Measurements from ENCODE around the gene STK25. TPM values are rescaled to one million over a fixed set of nuclear protein-coding genes. Genes with fewer than 3 reads are reported as not detected.
A peak's percentile ranks its signal among the peaks of the same experiment; 100 is the strongest.
"Not testable (repeated sequence)": the region's sequence is repeated elsewhere in the genome, so short reads cannot be mapped to it uniquely, and the experiment has no call there.

Gene STK25
- total RNA-seq, 1 experiment from 2014 or later, result 79.5 TPM

DNA sequence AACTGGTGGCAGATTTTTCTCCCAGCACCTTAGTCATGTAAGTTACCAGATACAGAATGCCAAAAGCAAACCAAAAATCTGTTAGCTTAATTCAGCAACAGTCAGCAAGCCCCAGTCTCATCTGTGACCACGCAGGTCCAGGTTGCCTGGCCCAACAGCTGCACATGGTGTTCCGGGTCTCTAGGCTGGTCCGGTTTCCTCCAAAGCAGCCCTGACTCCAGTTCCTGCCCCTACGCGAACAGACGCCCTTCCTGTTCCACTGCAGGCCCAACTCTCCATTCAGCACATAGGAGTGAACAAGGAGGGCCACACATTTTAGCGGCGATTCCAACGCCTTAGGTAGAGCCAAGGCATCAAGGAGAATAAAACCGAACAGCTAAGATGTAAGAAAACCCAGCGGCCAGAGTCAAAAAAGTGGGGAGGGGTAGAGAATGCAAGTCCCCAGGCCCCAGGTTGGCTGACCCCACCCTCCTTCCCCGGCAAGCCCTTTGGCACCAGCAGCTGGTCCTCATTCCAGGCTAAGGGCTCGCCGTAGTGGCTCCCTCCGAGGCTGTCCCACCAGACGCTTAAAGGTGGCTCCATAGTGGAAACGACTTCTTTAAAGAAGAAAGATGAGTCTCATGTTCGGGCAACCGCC is 1.5 kb downstream of the STK25 start:
- Histone ChIP-seq H3K4me2 (ENCODE audit: low read depth, low read length, poor library complexity, severe bottlenecking) (peak overlapping the region; percentile 99), H3K4me1 (ENCODE audit: low read length) (peaks cover 11% of the 10 kb centered on the region), H3K27ac (ENCODE audit: low read length) (no peak overlapping the region), H3K9me2 (replicated peaks; ENCODE audit: insufficient read depth, low read length) (no peaks in the 10 kb centered on the region), H4K20me1 (ENCODE audit: insufficient read depth, low read depth, low read length) (no peaks in the 10 kb centered on the region), H3K4me3 (ENCODE audit: low read length) (peak overlapping the region; percentile 99), H2AFZ (ENCODE audit: low read length) (no peak overlapping the region), H3K36me3 (ENCODE audit: insufficient read depth, low read length) (no peaks in the 10 kb centered on the region), H3K9me3 (ENCODE audit: low read length) (no peaks in the 10 kb centered on the region), H3K9ac (ENCODE audit: low read length) (peak overlapping the region; percentile 95), H3K79me2 (ENCODE audit: low read length) (peaks cover 43% of the 10 kb centered on the region), H3K27me3 (ENCODE audit: low read length) (no peaks in the 10 kb centered on the region)
- DNase-seq, result no peak

DNA sequence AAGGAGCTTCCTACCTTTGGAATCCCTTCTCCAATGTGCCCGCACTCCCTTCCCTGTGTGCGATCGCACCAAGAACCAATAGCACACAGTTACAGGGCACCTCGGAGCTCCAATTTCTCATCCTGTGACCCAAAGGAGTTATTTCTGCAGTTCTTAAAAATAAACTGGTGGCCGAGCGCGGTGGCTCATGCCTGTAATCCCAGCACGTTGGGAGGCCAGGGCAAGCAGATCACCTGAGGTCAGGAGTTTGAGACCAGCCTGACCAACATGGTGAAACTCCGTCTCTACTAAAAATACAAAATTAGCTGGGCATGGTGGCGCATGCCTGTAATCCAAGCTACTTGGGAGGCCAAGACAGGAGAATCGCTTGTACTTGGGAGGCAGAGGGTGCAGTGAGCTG is 2.1 kb downstream of the STK25 start:
- peaks cover 11% of the 10 kb centered on the region for H3K4me1 ChIP-seq (ENCODE audit: low read length)
- not testable (repeated sequence) for H4K20me1 ChIP-seq (ENCODE audit: insufficient read depth, low read depth, low read length); H3K9me2 ChIP-seq (replicated peaks; ENCODE audit: insufficient read depth, low read length); H3K9me3 ChIP-seq (ENCODE audit: low read length); H3K9ac ChIP-seq (ENCODE audit: low read length); H3K27me3 ChIP-seq (ENCODE audit: low read length); H3K27ac ChIP-seq (ENCODE audit: low read length); H3K36me3 ChIP-seq (ENCODE audit: insufficient read depth, low read length); H2AFZ ChIP-seq (ENCODE audit: low read length); H3K4me3 ChIP-seq (ENCODE audit: low read length); DNase-seq
- H3K79me2 ChIP-seq (ENCODE audit: low read length), result peaks cover 43% of the 10 kb centered on the region
- H3K4me2 ChIP-seq (ENCODE audit: low read depth, low read length, poor library complexity, severe bottlenecking), result peak overlapping the region; percentile 99

DNA sequence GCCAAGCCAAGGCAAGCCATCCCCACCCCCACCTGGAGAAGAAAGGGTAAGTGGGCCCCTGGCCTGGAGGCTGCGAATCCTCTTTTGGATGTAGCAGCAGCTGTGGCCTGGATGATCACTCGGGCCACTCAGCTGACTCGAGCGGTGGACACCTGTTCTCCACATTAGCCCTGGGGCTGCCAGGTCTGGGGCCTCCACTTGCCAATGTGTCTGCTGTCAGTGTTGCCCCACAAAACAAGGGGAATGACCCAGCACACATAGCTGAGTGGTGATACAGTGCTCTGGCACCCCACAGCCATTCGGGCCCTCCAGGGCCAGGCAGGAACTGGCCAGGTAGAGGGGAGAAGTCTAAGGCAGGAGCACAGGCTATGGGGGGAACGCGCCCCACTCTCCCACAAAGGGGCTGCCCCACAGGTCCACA is 2.6 kb downstream of the STK25 start:
- Histone ChIP-seq H3K79me2 (ENCODE audit: low read length) (peaks cover 45% of the 10 kb centered on the region), H3K4me3 (ENCODE audit: low read length) (no peak overlapping the region), H3K27me3 (ENCODE audit: low read length) (no peaks in the 10 kb centered on the region), H3K4me2 (ENCODE audit: low read depth, low read length, poor library complexity, severe bottlenecking) (no peak overlapping the region), H3K9ac (ENCODE audit: low read length) (no peak overlapping the region), H3K9me2 (replicated peaks; ENCODE audit: insufficient read depth, low read length) (no peaks in the 10 kb centered on the region), H3K9me3 (ENCODE audit: low read length) (no peaks in the 10 kb centered on the region), H3K4me1 (ENCODE audit: low read length) (peaks cover 11% of the 10 kb centered on the region), H2AFZ (ENCODE audit: low read length) (no peak overlapping the region), H3K36me3 (ENCODE audit: insufficient read depth, low read length) (no peaks in the 10 kb centered on the region), H4K20me1 (ENCODE audit: insufficient read depth, low read depth, low read length) (no peaks in the 10 kb centered on the region), H3K27ac (ENCODE audit: low read length) (no peak overlapping the region)
- DNase-seq, result no peak

DNA sequence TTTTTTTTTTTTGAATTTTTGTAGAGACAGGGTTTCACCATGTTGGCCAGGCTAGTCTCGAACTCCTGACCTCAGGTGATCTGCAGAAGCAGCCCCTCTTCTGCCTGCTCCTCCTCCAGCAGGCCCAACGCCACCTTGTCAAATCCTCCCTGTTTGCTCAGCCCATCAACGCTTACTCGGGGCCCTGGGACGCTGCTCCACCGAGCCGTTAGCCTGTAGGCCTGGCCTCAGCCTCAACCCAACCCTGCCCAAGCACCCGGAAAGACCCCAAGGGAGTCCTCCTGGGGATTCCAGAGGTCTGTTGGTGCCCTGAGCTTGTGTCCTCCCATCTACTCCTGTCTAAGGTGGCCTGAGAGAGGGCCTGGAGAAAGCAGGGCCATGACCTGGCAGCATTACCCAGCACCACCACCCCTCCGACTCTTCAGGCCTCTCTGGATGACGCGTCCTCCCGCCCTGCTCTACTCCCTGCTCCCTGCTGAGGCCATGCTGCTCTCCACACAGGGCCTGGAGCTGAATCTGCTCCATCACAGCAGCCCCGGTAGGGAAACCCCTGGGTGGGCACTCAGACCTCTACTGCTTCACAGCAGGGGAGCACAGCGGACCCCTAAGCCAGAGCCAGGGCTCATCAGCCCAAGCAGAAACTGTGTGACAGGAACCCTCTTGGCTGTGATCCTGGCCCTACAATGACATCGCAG is 3.2 kb downstream of the STK25 start:
- DNase-seq, result no peak
- Histone ChIP-seq H3K9ac (ENCODE audit: low read length) (no peak overlapping the region), H2AFZ (ENCODE audit: low read length) (no peak overlapping the region), H3K27ac (ENCODE audit: low read length) (no peak overlapping the region), H4K20me1 (ENCODE audit: insufficient read depth, low read depth, low read length) (no peaks in the 10 kb centered on the region), H3K4me1 (ENCODE audit: low read length) (peaks cover 11% of the 10 kb centered on the region), H3K9me3 (ENCODE audit: low read length) (no peaks in the 10 kb centered on the region), H3K4me3 (ENCODE audit: low read length) (no peak overlapping the region), H3K9me2 (replicated peaks; ENCODE audit: insufficient read depth, low read length) (no peaks in the 10 kb centered on the region), H3K4me2 (ENCODE audit: low read depth, low read length, poor library complexity, severe bottlenecking) (no peak overlapping the region), H3K79me2 (ENCODE audit: low read length) (peaks cover 47% of the 10 kb centered on the region), H3K27me3 (ENCODE audit: low read length) (no peaks in the 10 kb centered on the region), H3K36me3 (ENCODE audit: insufficient read depth, low read length) (no peaks in the 10 kb centered on the region)

DNA sequence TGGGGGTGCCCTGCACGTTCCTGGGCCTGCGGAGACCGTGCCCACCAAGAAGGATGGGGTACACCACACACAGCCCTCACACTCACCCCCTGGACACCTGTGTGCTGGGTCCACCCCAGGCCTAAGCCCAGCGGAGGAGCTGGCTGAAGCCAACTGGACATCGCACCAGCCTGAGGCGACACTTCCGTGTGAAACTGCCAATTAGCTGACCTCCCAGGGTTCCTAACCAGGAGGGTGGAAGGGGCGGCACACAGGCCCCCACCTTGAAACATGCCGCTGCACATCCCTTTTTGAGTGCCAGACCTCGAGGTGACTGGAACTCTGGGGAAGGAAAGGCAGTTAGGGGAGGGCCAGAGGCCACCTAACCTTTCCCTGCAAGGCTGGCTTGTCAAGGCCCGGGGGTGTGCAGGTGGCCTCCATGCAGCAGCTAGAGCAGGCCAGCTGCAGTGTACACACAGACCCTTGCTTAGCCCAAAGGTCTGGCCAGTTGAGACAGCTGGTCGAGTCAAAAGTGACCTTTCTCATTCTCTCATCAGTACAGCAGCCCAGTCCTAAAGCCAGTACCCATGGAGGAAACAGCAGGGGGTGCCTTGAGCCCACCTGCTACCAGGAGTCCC is 4.5 kb downstream of the STK25 start:
- H3K79me2 ChIP-seq (ENCODE audit: low read length), result peaks cover 47% of the 10 kb centered on the region

DNA sequence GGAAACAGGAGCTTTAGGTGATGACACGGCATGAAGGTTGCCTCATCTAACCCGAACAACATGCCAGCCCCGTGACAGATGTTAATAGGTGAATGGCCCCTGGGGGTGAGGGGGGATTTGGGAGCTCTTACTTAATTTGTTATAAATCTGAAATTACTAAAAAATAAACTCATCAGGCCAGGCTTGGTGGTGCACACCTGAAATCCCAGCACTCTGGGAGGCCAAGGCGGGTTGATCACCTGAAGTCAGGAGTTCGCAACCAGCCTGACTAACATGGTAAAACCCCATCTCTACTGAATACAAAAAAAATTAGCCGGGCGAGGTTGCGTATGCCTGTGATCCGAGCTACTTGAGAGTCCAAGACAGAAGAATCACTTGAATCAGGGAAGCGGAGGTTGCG is 6.1 kb downstream of the STK25 start:
- no peak overlapping the region for H3K4me2 ChIP-seq (ENCODE audit: low read depth, low read length, poor library complexity, severe bottlenecking)
- H4K20me1 ChIP-seq (ENCODE audit: insufficient read depth, low read depth, low read length), result no peaks in the 10 kb centered on the region
- no peaks in the 10 kb centered on the region for H3K9me3 ChIP-seq (ENCODE audit: low read length)
- H3K9me2 ChIP-seq (replicated peaks; ENCODE audit: insufficient read depth, low read length), result no peaks in the 10 kb centered on the region
- DNase-seq, result no peak
- no peak overlapping the region for H2AFZ ChIP-seq (ENCODE audit: low read length)
- H3K27ac ChIP-seq (ENCODE audit: low read length), result no peak overlapping the region
- peaks cover 7% of the 10 kb centered on the region for H3K4me1 ChIP-seq (ENCODE audit: low read length)
- H3K4me3 ChIP-seq (ENCODE audit: low read length), result no peak overlapping the region
- H3K79me2 ChIP-seq (ENCODE audit: low read length), result peaks cover 39% of the 10 kb centered on the region
- H3K9ac ChIP-seq (ENCODE audit: low read length), result no peak overlapping the region
- no peaks in the 10 kb centered on the region for H3K27me3 ChIP-seq (ENCODE audit: low read length)
- no peaks in the 10 kb centered on the region for H3K36me3 ChIP-seq (ENCODE audit: insufficient read depth, low read length)

More for the DNA sequence above, 4.5 kb downstream of the STK25 start:
- Histone ChIP-seq H3K4me2 (ENCODE audit: low read depth, low read length, poor library complexity, severe bottlenecking) (no peak overlapping the region), H3K4me3 (ENCODE audit: low read length) (no peak overlapping the region), H3K9me3 (ENCODE audit: low read length) (no peaks in the 10 kb centered on the region), H3K9me2 (replicated peaks; ENCODE audit: insufficient read depth, low read length) (no peaks in the 10 kb centered on the region), H3K27me3 (ENCODE audit: low read length) (no peaks in the 10 kb centered on the region), H2AFZ (ENCODE audit: low read length) (no peak overlapping the region), H3K4me1 (ENCODE audit: low read length) (peaks cover 9% of the 10 kb centered on the region), H3K27ac (ENCODE audit: low read length) (no peak overlapping the region), H3K9ac (ENCODE audit: low read length) (no peak overlapping the region), H3K36me3 (ENCODE audit: insufficient read depth, low read length) (no peaks in the 10 kb centered on the region), H4K20me1 (ENCODE audit: insufficient read depth, low read depth, low read length) (no peaks in the 10 kb centered on the region)
- DNase-seq, result no peak

DNA sequence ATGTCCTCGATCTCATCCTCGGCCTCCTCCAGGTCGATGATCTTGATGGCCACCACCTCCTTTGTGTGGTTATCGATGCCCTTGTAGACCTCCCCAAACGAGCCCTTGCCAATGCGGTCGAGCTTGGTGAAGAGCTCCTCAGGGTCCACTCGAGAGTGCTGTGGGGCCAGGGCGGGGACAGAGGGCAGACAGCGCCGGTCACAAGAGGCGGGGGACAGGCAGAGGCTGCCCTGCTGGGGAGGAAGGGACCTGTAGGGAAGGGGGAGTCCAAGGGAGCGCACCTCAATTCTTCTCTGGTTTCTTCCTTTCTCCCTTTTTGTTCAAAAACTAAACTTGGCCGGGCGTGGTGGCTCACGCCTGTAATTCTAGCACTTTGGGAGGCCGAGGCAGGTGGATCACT is 6.8 kb downstream of the STK25 start:
- H3K9me3 ChIP-seq (ENCODE audit: low read length), result no peaks in the 10 kb centered on the region
- no peaks in the 10 kb centered on the region for H3K27me3 ChIP-seq (ENCODE audit: low read length)
- H2AFZ ChIP-seq (ENCODE audit: low read length), result no peak overlapping the region
- no peak for DNase-seq
- H3K4me3 ChIP-seq (ENCODE audit: low read length), result no peak overlapping the region
- no peak overlapping the region for H3K9ac ChIP-seq (ENCODE audit: low read length)
- no peaks in the 10 kb centered on the region for H3K9me2 ChIP-seq (replicated peaks; ENCODE audit: insufficient read depth, low read length)
- H3K79me2 ChIP-seq (ENCODE audit: low read length), result peaks cover 32% of the 10 kb centered on the region
- no peaks in the 10 kb centered on the region for H3K36me3 ChIP-seq (ENCODE audit: insufficient read depth, low read length)
- H3K4me2 ChIP-seq (ENCODE audit: low read depth, low read length, poor library complexity, severe bottlenecking), result no peak overlapping the region
- no peaks in the 10 kb centered on the region for H4K20me1 ChIP-seq (ENCODE audit: insufficient read depth, low read depth, low read length)
- peaks cover under 1% of the 10 kb centered on the region; the same call in 1 of the 2 replicates for H3K4me1 ChIP-seq (ENCODE audit: low read length)
- no peak overlapping the region for H3K27ac ChIP-seq (ENCODE audit: low read length)

DNA sequence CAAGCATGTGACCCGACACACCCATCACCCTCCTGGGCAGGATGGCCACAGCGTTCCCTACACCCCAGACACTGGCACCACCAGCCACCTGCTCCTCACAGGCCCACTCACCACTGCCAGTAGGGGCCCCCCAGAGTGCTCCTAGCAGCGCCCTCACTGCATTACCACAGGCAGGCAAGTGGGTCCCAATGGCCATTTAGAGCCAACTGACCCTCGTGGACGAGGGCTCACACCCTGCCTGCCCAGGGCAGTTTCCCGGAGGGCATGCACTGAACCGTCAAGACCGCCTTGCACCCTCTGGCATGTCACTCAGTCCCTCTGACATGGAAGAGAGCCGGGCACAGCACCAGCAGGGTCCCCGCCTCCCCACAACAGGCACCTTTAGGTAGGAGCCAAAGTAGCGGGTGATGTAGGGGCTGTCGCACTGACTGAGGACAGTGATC is 7.3 kb downstream of the STK25 start:
- no peaks in the 10 kb centered on the region for H3K9me2 ChIP-seq (replicated peaks; ENCODE audit: insufficient read depth, low read length)
- no peak for DNase-seq
- H3K4me3 ChIP-seq (ENCODE audit: low read length), result no peak overlapping the region
- H3K4me1 ChIP-seq (ENCODE audit: low read length), result no peaks in the 10 kb centered on the region
- no peak overlapping the region for H3K4me2 ChIP-seq (ENCODE audit: low read depth, low read length, poor library complexity, severe bottlenecking)
- no peaks in the 10 kb centered on the region for H4K20me1 ChIP-seq (ENCODE audit: insufficient read depth, low read depth, low read length)
- no peak overlapping the region for H3K9ac ChIP-seq (ENCODE audit: low read length)
- no peaks in the 10 kb centered on the region for H3K27me3 ChIP-seq (ENCODE audit: low read length)
- peaks cover 27% of the 10 kb centered on the region for H3K79me2 ChIP-seq (ENCODE audit: low read length)
- no peak overlapping the region for H2AFZ ChIP-seq (ENCODE audit: low read length)
- H3K27ac ChIP-seq (ENCODE audit: low read length), result no peak overlapping the region
- H3K9me3 ChIP-seq (ENCODE audit: low read length), result no peaks in the 10 kb centered on the region
- no peaks in the 10 kb centered on the region for H3K36me3 ChIP-seq (ENCODE audit: insufficient read depth, low read length)
